Fibroblast of gingiva (primary cell): ENCODE results near the gene C7orf57.
"Not testable (repeated sequence)": the region's sequence is repeated elsewhere in the genome, so short reads cannot be mapped to it uniquely, and the experiment has no call there.

Experiments
- DNase-seq: peaks from one replicate; pipeline ENCODE4 v3.0.0-alpha.2; 2011; ENCODE audit warnings: low read depth

Gene C7orf57

GRCh38 chr7:48035967-48036478, 680 bp downstream of the C7orf57 start:
- peak; percentile 11 for DNase-seq

GRCh38 chr7:48038815-48039506, 3.6 kb downstream of the C7orf57 start:
- no peak for DNase-seq

GRCh38 chr7:48040944-48041652, 5.8 kb downstream of the C7orf57 start:
- DNase-seq = no peak

- DNase-seq = peak; percentile 27
These were observed 6.3 kb downstream of the C7orf57 start for GRCh38 chr7:48041653-48041970.

GRCh38 chr7:48042216-48042615, 6.9 kb downstream of the C7orf57 start:
- DNase-seq = peak; percentile 10

GRCh38 chr7:48042636-48043035, 7.3 kb downstream of the C7orf57 start:
- no peak for DNase-seq

- no peak for DNase-seq
These were observed 9.9 kb downstream of the C7orf57 start for GRCh38 chr7:48045195-48045765.

- no peak for DNase-seq
These were observed 11.1 kb downstream of the C7orf57 start for GRCh38 chr7:48046458-48046857.

- DNase-seq = no peak
These were observed 12.8 kb downstream of the C7orf57 start for GRCh38 chr7:48048113-48048512.

- DNase-seq = no peak
These were observed 14.5 kb downstream of the C7orf57 start for GRCh38 chr7:48049850-48050249.

- DNase-seq = no peak
These were observed 17.4 kb downstream of the C7orf57 start for GRCh38 chr7:48052748-48053147.

- no peak for DNase-seq
These were observed 18.4 kb downstream of the C7orf57 start for GRCh38 chr7:48053736-48054135.

GRCh38 chr7:48058990-48059389, 23.6 kb downstream of the C7orf57 start:
- no peak for DNase-seq

- DNase-seq = no peak
These were observed 24.4 kb downstream of the C7orf57 start for GRCh38 chr7:48059706-48060105.

- DNase-seq = no peak
These were observed 28.6 kb downstream of the C7orf57 start for GRCh38 chr7:48063985-48064384.

- DNase-seq = no peak
These were observed 32.1 kb downstream of the C7orf57 start for GRCh38 chr7:48067475-48067874.

GRCh38 chr7:48074204-48074654, 38.9 kb downstream of the C7orf57 start:
- peak; percentile 48 for DNase-seq

GRCh38 chr7:48077423-48077822, 42.1 kb downstream of the C7orf57 start:
- DNase-seq = no peak

GRCh38 chr7:48078470-48078869, 43.1 kb downstream of the C7orf57 start:
- DNase-seq = peak; percentile 21

- not testable (repeated sequence) for DNase-seq
These were observed 47.0 kb downstream of the C7orf57 start for GRCh38 chr7:48082378-48082777.

- DNase-seq = no peak
These were observed 47.9 kb downstream of the C7orf57 start for GRCh38 chr7:48083114-48083830.

GRCh38 chr7:48084727-48085432, 49.5 kb downstream of the C7orf57 start:
- peak; percentile 96 for DNase-seq
